ENCODE data around the gene BACE1.

The BACE1 gene

GRCh38 chr11:117299351-117300282, 16.4 kb downstream of the BACE1 start:
- TF ChIP-seq SIN3A (IDR thresholded peaks at IDR 0.05; ENCODE audit: borderline replicate concordance, insufficient read depth, low read length) (no peak), FOXP2 (optimal IDR thresholded peaks at IDR 0.05; ENCODE audit: borderline replicate concordance, extremely low read depth, extremely low read length, insufficient read depth) (no peak), TAF1 (IDR thresholded peaks at IDR 0.05; ENCODE audit: borderline replicate concordance, insufficient read depth, low read length) (no peak), POLR2AphosphoS5 (IDR thresholded peaks at IDR 0.05; ENCODE audit: low read depth, low read length) (no peak), REST (IDR thresholded peaks at IDR 0.05; ENCODE audit: insufficient read depth in 1 of 2, low read depth in 2 of 2, low read length in 2 of 2) (no peak)

- TF ChIP-seq TAF1 (IDR thresholded peaks at IDR 0.05; ENCODE audit: borderline replicate concordance, insufficient read depth, low read length) (no peak), FOXP2 (optimal IDR thresholded peaks at IDR 0.05; ENCODE audit: borderline replicate concordance, extremely low read depth, extremely low read length, insufficient read depth) (no peak), SIN3A (IDR thresholded peaks at IDR 0.05; ENCODE audit: borderline replicate concordance, insufficient read depth, low read length) (no peak), POLR2AphosphoS5 (IDR thresholded peaks at IDR 0.05; ENCODE audit: low read depth, low read length) (no peak), REST (IDR thresholded peaks at IDR 0.05; ENCODE audit: insufficient read depth in 1 of 2, low read depth in 2 of 2, low read length in 2 of 2) (no peak)
These were observed 17.9 kb downstream of the BACE1 start for GRCh38 chr11:117298195-117298594.

- no peak for TF ChIP-seq TAF1 (IDR thresholded peaks at IDR 0.05; ENCODE audit: borderline replicate concordance, insufficient read depth, low read length)
These were observed 19.2 kb downstream of the BACE1 start for GRCh38 chr11:117296881-117297280.

- TF ChIP-seq POLR2AphosphoS5 (IDR thresholded peaks at IDR 0.05; ENCODE audit: low read depth, low read length): no peak
- no peak for TF ChIP-seq SIN3A (IDR thresholded peaks at IDR 0.05; ENCODE audit: borderline replicate concordance, insufficient read depth, low read length)
- TF ChIP-seq FOXP2 (optimal IDR thresholded peaks at IDR 0.05; ENCODE audit: borderline replicate concordance, extremely low read depth, extremely low read length, insufficient read depth): no peak
- TF ChIP-seq TAF1 (IDR thresholded peaks at IDR 0.05; ENCODE audit: borderline replicate concordance, insufficient read depth, low read length): no peak
- no peak for TF ChIP-seq REST (IDR thresholded peaks at IDR 0.05; ENCODE audit: insufficient read depth in 1 of 2, low read depth in 2 of 2, low read length in 2 of 2)
These were observed 20.5 kb downstream of the BACE1 start for GRCh38 chr11:117295438-117296137.

- TF ChIP-seq TAF1 (IDR thresholded peaks at IDR 0.05; ENCODE audit: borderline replicate concordance, insufficient read depth, low read length): no peak
- TF ChIP-seq FOXP2 (optimal IDR thresholded peaks at IDR 0.05; ENCODE audit: borderline replicate concordance, extremely low read depth, extremely low read length, insufficient read depth): no peak
- no peak for TF ChIP-seq POLR2AphosphoS5 (IDR thresholded peaks at IDR 0.05; ENCODE audit: low read depth, low read length)
- TF ChIP-seq SIN3A (IDR thresholded peaks at IDR 0.05; ENCODE audit: borderline replicate concordance, insufficient read depth, low read length): no peak
- TF ChIP-seq REST (IDR thresholded peaks at IDR 0.05; ENCODE audit: insufficient read depth in 1 of 2, low read depth in 2 of 2, low read length in 2 of 2): no peak
These were observed 23.4 kb downstream of the BACE1 start for GRCh38 chr11:117292616-117293015.
